GM23248 (cell line): Measurements from ENCODE around the gene PDE3A.

Experiments
- EZH2 ChIP-seq: fragments of 200-600 bp; sonication (generic); IDR thresholded peaks from 2 replicates; pipeline ENCODE4 v1.6.1; 2018; ENCODE audit warnings: antibody characterized with exemption, mild to moderate bottlenecking; ENCODE audit not compliant: insufficient read depth, poor library complexity, severe bottlenecking
- EZH2phosphoT487 ChIP-seq: fragments of 200-600 bp; sonication (generic); IDR thresholded peaks from 2 replicates; pipeline ENCODE4 v1.6.1; 2018; ENCODE audit warnings: antibody characterized with exemption, moderate library complexity, mild to moderate bottlenecking, low read depth; ENCODE audit not compliant: insufficient read depth

DNA sequence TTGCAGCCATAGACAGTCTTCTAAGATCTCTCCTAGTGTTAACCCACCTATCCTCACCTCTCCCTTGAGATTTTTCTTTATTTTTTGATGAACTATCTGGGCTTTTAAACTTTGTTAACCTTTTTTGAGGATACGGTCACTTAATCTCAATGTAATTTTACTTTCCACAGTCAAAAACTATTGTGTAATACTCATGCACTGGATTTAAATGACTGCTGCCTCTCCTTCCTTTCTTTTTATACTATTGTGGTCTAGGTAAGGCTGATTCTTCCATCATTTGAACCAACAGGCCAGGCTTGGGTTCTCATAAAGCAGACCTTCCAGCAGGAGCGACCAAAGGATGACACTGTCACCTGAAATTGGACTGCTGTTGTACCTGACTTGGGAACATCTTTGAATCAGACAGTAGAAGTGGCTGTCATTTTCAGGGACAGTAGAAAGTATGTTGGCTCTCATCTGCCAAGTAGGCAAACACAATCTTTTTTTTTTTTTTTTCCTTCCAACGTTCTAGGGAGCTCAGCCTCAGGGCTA, 689 bp upstream of the PDE3A start:
- TF ChIP-seq EZH2phosphoT487 (no peak), EZH2 (no peak)
